ENCODE data around the gene C20orf144.

The C20orf144 gene

DNA sequence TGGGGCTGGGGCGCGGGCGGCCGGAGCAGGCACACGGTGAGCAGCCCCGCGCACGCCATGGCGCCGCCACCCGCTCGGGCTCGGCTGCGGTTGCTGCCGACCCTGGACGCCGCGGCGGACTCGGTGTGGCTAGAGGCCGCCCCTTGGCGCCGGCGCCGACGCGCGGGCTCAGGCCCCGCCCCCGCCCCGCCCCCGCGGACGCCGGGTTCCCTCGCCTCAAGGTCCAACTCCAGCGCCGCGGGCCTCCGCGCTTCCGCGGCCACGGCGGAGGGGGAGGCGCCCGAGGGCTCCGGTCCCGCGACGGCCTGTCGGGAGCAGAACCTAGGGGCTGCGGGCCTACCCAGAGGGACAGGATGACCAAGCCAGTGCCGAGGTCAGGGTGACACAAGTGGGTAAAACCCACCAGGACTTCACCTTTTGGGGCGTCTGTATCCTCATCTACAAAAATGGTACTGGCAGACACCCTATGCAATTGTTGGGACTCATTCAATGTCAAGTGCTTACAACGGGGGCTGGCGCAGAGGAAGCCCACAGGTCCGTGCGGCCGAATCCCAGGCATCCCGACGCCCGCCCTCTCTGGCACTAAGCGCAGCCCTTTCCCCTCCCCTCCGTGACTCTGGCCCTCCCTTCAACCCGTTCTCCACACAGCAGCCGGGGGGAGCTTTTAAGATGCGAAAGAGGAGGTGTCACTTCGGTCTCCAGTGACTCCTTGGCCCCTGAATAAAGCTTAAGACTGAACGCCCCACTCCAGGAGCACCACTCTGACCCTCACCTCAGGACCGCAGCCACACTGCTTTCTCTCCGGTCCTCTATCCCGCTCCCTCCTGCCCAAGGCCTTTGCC lies 12.4 kb downstream of the C20orf144 start, which contains the start of gene NECAB3:
Gene NECAB3 (minus strand): TSS at position 135 of the 842 bp plus-strand sequence. CDS start 76 bp downstream, at position 59.
- TF ChIP-seq, protein P1, sequence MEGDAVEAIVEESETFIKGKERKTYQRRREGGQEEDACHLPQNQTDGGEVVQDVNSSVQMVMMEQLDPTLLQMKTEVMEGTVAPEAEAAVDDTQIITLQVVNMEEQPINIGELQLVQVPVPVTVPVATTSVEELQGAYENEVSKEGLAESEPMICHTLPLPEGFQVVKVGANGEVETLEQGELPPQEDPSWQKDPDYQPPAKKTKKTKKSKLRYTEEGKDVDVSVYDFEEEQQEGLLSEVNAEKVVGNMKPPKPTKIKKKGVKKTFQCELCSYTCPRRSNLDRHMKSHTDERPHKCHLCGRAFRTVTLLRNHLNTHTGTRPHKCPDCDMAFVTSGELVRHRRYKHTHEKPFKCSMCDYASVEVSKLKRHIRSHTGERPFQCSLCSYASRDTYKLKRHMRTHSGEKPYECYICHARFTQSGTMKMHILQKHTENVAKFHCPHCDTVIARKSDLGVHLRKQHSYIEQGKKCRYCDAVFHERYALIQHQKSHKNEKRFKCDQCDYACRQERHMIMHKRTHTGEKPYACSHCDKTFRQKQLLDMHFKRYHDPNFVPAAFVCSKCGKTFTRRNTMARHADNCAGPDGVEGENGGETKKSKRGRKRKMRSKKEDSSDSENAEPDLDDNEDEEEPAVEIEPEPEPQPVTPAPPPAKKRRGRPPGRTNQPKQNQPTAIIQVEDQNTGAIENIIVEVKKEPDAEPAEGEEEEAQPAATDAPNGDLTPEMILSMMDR (IDR thresholded peaks at IDR 0.05; ENCODE audit: insufficient read depth, missing control alignments), result no peak
- DNase-seq (ENCODE audit: insufficient read length, low spot score) (peak; percentile 84), FAIRE-seq (no peak)

- FAIRE-seq, result no peak
- TF ChIP-seq, protein P1 (IDR thresholded peaks at IDR 0.05; ENCODE audit: insufficient read depth, missing control alignments), result no peak
Measured at GRCh38 chr20:33675136-33675959, 13.2 kb downstream of the C20orf144 start.

DNA sequence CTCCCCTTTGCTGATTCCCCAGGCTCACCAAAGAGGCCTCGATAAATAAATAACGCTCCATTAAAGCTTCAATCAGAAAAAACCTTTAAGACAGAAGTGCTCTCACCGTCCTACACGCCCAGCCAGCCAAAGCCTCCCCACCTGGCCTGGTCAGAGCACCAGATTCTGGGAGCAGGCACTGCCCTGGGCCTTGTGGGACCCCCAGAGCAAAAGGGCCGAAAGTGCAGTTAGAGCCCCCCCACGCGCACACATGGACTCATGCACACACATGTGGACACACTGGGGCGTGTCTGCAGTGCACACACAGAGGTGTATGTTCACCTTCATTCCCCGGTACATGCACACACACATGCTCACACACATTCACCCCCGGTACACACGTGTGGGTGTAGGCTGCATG lies 14.0 kb downstream of the C20orf144 start:
- DNase-seq (ENCODE audit: insufficient read length, low spot score), result no peak
- TF ChIP-seq, protein P1 (IDR thresholded peaks at IDR 0.05; ENCODE audit: insufficient read depth, missing control alignments), result no peak
- FAIRE-seq, result no peak

More at GRCh38 chr20:33675136-33675959, 13.2 kb downstream of the C20orf144 start:
- DNase-seq (ENCODE audit: insufficient read length, low spot score), result no peak

DNA sequence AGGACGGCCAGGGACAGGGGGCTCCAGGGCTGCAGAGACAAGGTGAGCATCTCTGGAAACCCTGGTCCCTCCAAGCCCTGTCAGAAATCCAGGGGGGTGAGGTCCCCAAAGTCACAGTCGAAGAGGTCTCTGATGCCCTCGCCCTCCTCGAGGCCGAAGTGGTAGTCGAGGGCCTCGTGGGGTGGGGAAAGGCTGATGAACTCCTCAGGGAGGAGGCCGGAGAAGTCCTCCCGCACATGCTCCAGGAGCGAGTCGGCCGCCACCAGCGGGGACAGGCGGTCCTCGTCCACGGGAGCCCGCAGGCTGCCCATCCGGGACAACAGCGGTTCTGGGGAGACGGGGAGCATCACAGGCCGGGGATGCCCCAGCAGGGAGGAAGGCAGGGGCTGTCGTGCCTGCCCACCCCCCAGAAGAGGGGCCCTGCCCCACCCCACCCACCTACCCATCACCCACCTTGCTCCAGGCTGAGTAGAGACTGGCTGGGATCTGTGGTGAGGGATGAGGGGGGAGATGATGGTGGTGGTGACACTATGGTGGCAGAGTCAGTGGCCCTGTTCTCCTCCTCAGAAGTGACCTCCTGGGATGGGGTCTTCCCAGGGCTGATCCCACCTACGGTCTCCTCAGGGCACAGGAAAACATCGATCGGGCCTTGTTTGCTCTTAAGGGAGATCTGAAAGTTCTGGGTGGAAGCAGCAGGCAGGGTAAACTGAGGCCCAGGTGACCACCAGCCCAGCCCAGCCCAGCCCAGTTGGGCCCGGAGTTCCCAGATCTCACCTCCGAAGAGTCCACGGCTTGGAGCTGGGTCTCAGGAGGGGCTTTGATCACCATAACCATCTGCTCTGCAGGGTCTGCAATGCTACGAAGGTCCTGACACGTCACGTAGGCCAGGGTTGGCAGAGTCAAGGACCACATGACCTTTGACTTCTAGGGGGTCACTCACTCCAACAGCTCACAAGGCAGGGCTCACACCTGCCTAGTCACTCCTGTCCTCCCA lies 14.8 kb downstream of the C20orf144 start:
- no peak for DNase-seq (ENCODE audit: insufficient read length, low spot score)
- TF ChIP-seq, protein P1 (IDR thresholded peaks at IDR 0.05; ENCODE audit: insufficient read depth, missing control alignments), result no peak
- no peak for FAIRE-seq

DNA sequence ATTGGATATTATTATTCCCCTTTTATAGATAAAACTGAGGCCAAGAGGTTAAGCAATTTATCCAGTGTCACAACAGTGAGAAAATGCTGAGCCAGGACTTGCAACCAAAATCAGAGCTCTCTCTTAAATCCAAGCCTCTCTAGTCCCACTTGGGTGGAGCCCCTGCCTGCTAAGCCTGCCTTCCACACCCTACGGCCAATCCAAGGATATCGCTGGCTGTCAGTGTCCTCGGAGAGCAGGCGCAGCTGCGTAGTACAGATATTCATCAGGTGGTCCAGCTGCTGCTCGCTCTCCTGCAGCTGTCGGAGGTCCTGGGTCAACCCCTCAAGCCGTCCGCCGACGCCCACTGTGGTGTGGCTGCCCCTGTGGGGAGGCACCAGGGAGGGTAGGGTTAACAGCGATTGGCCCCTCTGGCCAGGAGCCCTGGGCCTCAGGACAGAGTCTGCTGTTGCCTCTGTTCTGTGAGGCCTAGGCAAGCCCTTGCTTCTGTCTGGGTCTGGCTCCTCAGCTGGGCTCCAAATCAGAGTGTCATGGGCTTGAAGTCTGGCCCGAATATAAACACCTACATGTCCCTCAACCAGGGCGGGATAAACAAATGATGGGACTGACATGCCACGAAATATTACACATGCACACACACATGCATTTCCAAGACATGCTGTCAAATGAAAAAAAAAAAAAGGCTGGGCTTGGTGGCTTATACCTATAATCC lies 16.0 kb downstream of the C20orf144 start:
- TF ChIP-seq, protein P1 (IDR thresholded peaks at IDR 0.05; ENCODE audit: insufficient read depth, missing control alignments), result no peak
- no peak for DNase-seq (ENCODE audit: insufficient read length, low spot score)
- no peak for FAIRE-seq
